Smooth muscle cell (in vitro differentiated cells): ENCODE data around the gene ERAP2. TPM values are rescaled to one million over a fixed set of nuclear protein-coding genes. Genes with fewer than 3 reads are reported as not detected.

Experiments used
- DNase-seq: peaks from one replicate; lab custom pipeline; 2025; ENCODE audit not compliant: unreplicated experiment; lab: John Stamatoyannopoulos, UW
- H2AFZ ChIP-seq: fragments of 200-600 bp; sonication (generic); 2 replicates; pipeline ENCODE4 v1.6.0; 2016; ENCODE audit warnings: antibody characterized with exemption, low read depth, mild to moderate bottlenecking
- H3F3A ChIP-seq: fragments of 200-600 bp; sonication (generic); 2 replicates; pipeline ENCODE4 v1.6.0; 2017; ENCODE audit warnings: antibody characterized with exemption, low read depth
- H3K27ac ChIP-seq: fragments of 200-600 bp; sonication (generic); 2 replicates; pipeline ENCODE4 v1.5.1; 2016; ENCODE audit warnings: low read depth, mild to moderate bottlenecking
- H3K27me3 ChIP-seq: fragments of 200-600 bp; sonication (generic); 2 replicates; pipeline ENCODE4 v1.6.1; 2016; ENCODE audit warnings: low read depth, mild to moderate bottlenecking
- H3K36me3 ChIP-seq: fragments of 200-600 bp; sonication (generic); 2 replicates; pipeline ENCODE4 v1.5.1; 2016; ENCODE audit warnings: low read depth
- H3K4me1 ChIP-seq: fragments of 200-600 bp; sonication (generic); 2 replicates; pipeline ENCODE4 v1.5.1; 2016; ENCODE audit warnings: low read depth
- H3K4me2 ChIP-seq: fragments of 200-600 bp; sonication (generic); 2 replicates; pipeline ENCODE4 v1.6.0; 2016; ENCODE audit warnings: mild to moderate bottlenecking
- H3K4me3 ChIP-seq: fragments of 200-600 bp; sonication (generic); 2 replicates; pipeline ENCODE4 v1.5.1; 2016; ENCODE audit warnings: mild to moderate bottlenecking
- H3K79me2 ChIP-seq: fragments of 200-600 bp; sonication (generic); 2 replicates; pipeline ENCODE4 v1.6.0; 2016; ENCODE audit warnings: low read depth, mild to moderate bottlenecking
- H3K9ac ChIP-seq: fragments of 200-600 bp; sonication (generic); 2 replicates; pipeline ENCODE4 v1.6.0; 2016; ENCODE audit warnings: low read depth
- H3K9me3 ChIP-seq: fragments of 200-600 bp; sonication (generic); replicated peaks from 2 replicates; pipeline ENCODE4 v1.5.1; 2016; ENCODE audit warnings: low read depth
- H4K20me1 ChIP-seq: fragments of 200-600 bp; sonication (generic); 2 replicates; pipeline ENCODE4 v1.6.0; 2016; ENCODE audit warnings: low read depth
- CTCF ChIP-seq: fragments of 200-600 bp; sonication (generic); IDR thresholded peaks from 2 replicates; pipeline ENCODE4 v1.5.1; 2017; ENCODE audit warnings: borderline replicate concordance, mild to moderate bottlenecking, antibody characterized with exemption; ENCODE audit not compliant: insufficient read depth, poor library complexity, severe bottlenecking
- WGBS: methylation state at CpG from one replicate; pipeline ENCODE4 v1.1.7; 2016; ENCODE audit warnings: low lambda C conversion rate; 5-methylcytosine and 5-hydroxymethylcytosine counted together
- polyA plus RNA-seq: library from polyadenylated mRNA; unstranded; fragments of >200 nt; fragmentation: Nextera tagmentation; extraction: Ambion mirVana; gene quantifications from 2 replicates; pipeline ENCODE4 v1.2.1, GENCODE V29; 2016
- total RNA-seq: library from RNA; depleted of rRNA; stranded (reverse); fragments of >200 nt; gene quantifications from 2 replicates; pipeline ENCODE4 v1.2.3, GENCODE V29; 2014

ERAP2 gene
- total and polyA plus RNA-seq, 2 experiments from 2014 or later, result 0.72 TPM; not detected in 1

GRCh38 chr5:96857454-96857853 lies 18.8 kb upstream of the ERAP2 start:
- 98% methylated on average over 1 of the region's 1 CpG for WGBS
- TF ChIP-seq CTCF, result no peak
- H3K27ac ChIP-seq, result no peak overlapping the region
- H3K27me3 ChIP-seq, result no peaks in the 10 kb centered on the region
- no peaks in the 10 kb centered on the region for H4K20me1 ChIP-seq
- peaks cover 9% of the 10 kb centered on the region for H3K4me1 ChIP-seq
- H3K4me2 ChIP-seq, result no peak overlapping the region
- H3K36me3 ChIP-seq, result no peaks in the 10 kb centered on the region
- H3K9me3 ChIP-seq, result no peaks in the 10 kb centered on the region
- H3K79me2 ChIP-seq, result no peaks in the 10 kb centered on the region
- peaks cover 3% of the 10 kb centered on the region for H3F3A ChIP-seq
- H2AFZ ChIP-seq, result no peak overlapping the region
- no peak for DNase-seq
- H3K4me3 ChIP-seq, result no peak overlapping the region
- no peak overlapping the region for H3K9ac ChIP-seq

GRCh38 chr5:96857924-96858323 lies 18.4 kb upstream of the ERAP2 start:
- Histone ChIP-seq H3K4me3 (no peak overlapping the region), H3K4me2 (no peak overlapping the region), H3K4me1 (peaks cover 9% of the 10 kb centered on the region), H3K79me2 (no peaks in the 10 kb centered on the region), H2AFZ (no peak overlapping the region), H3K27ac (no peak overlapping the region), H3K9ac (no peak overlapping the region), H4K20me1 (no peaks in the 10 kb centered on the region), H3K27me3 (no peaks in the 10 kb centered on the region), H3K36me3 (no peaks in the 10 kb centered on the region), H3F3A (peaks cover 3% of the 10 kb centered on the region), H3K9me3 (no peaks in the 10 kb centered on the region)
- TF ChIP-seq CTCF, result no peak
- WGBS, result 93% methylated on average over 4 of the region's 4 CpGs
- no peak for DNase-seq

- WGBS, result 100% methylated on average over 2 of the region's 2 CpGs
- H3K4me3 ChIP-seq, result no peak overlapping the region
Measured at GRCh38 chr5:96859375-96859774, 16.9 kb upstream of the ERAP2 start.

More at GRCh38 chr5:96859375-96859774, 16.9 kb upstream of the ERAP2 start:
- H3K27ac ChIP-seq, result no peak overlapping the region
- no peak overlapping the region for H3K4me2 ChIP-seq
- no peaks in the 10 kb centered on the region for H3K27me3 ChIP-seq
- no peaks in the 10 kb centered on the region for H3F3A ChIP-seq
- no peak for TF ChIP-seq CTCF
- DNase-seq, result no peak
- H4K20me1 ChIP-seq, result no peaks in the 10 kb centered on the region
- no peaks in the 10 kb centered on the region for H3K36me3 ChIP-seq
- H3K4me1 ChIP-seq, result peaks cover 9% of the 10 kb centered on the region
- no peak overlapping the region for H3K9ac ChIP-seq
- no peaks in the 10 kb centered on the region for H3K9me3 ChIP-seq
- H3K79me2 ChIP-seq, result no peaks in the 10 kb centered on the region
- no peak overlapping the region for H2AFZ ChIP-seq
